ENCODE data around the gene KHDC1L.

- TF ChIP-seq REST (IDR thresholded peaks at IDR 0.05; ENCODE audit: insufficient read depth in 1 of 2, low read depth in 2 of 2, low read length in 2 of 2) (no peak), SIN3A (IDR thresholded peaks at IDR 0.05; ENCODE audit: borderline replicate concordance, insufficient read depth, low read length) (no peak), POLR2AphosphoS5 (IDR thresholded peaks at IDR 0.05; ENCODE audit: low read depth, low read length) (no peak)
Observed at GRCh38 chr6:73236144-73236750, 11.0 kb upstream of the KHDC1L start.
